ENCODE results near the gene ING2. TPM values are rescaled to one million over a fixed set of nuclear protein-coding genes. Genes with fewer than 3 reads are reported as not detected.
"Not testable (repeated sequence)": the region's sequence is repeated elsewhere in the genome, so short reads cannot be mapped to it uniquely, and the experiment has no call there.

ING2 gene
- total RNA-seq, 4 donors from 2014 or later, result 8.1 to 19.3 (median 16.6) TPM

- TF ChIP-seq POLR2A (IDR thresholded peaks at IDR 0.05) (no peak), CTCF (IDR thresholded peaks at IDR 0.05) (peak; percentile 83 to 86 (median 84))
- Histone ChIP-seq H3K36me3 (no peaks in the 10 kb centered on the region), H3K27me3 (peaks cover 0 to 3% (median 0%) of the 10 kb centered on the region in 4 donors), H3K27ac (no peak overlapping the region), H3K4me3 (no peak overlapping the region), H3K9me3 (no peaks in the 10 kb centered on the region), H3K4me1 (peaks cover 0 to 7% (median 0%) of the 10 kb centered on the region in 3 donors)
- peak; percentile 1 for DNase-seq
- intact Hi-C loops (cut with DNase I), result loop anchor here (10.0 kb wide), 1 partner anchor 133 kb away; no protein-coding TSS in a partner anchor
- WGBS, 2 donors, result 22 to 27% methylated on average over 12 of the region's 12 CpGs
These were observed 32.7 kb upstream of the ING2 start for GRCh38 chr4:183471946-183472708.

GRCh38 chr4:183478123-183478522, 26.7 kb upstream of the ING2 start:
- 39 to 45% methylated on average over 5 of the region's 5 CpGs for WGBS, 2 donors
- Histone ChIP-seq H3K36me3 (no peaks in the 10 kb centered on the region), H3K9me3 (no peaks in the 10 kb centered on the region), H3K4me1 (no peaks in the 10 kb centered on the region), H3K4me3 (no peak overlapping the region), H3K27me3 (peaks cover 0 to 31% (median 0%) of the 10 kb centered on the region in 4 donors), H3K27ac (no peak overlapping the region)
- no peak for TF ChIP-seq CTCF (IDR thresholded peaks at IDR 0.05)
- TF ChIP-seq POLR2A (IDR thresholded peaks at IDR 0.05), result no peak
- intact Hi-C loops (cut with DNase I), result loop anchor here (10.0 kb wide), 1 partner anchor 127 kb away; no protein-coding TSS in a partner anchor
- DNase-seq, result no peak

GRCh38 chr4:183478926-183479325, 25.9 kb upstream of the ING2 start:
- no peak for TF ChIP-seq POLR2A (IDR thresholded peaks at IDR 0.05)
- no peak for TF ChIP-seq CTCF (IDR thresholded peaks at IDR 0.05)
- no peak overlapping the region for H3K27ac ChIP-seq
- no peaks in the 10 kb centered on the region for H3K4me1 ChIP-seq
- no peaks in the 10 kb centered on the region for H3K9me3 ChIP-seq
- DNase-seq, result no peak
- peaks cover 0 to 31% (median 0%) of the 10 kb centered on the region in 4 donors for H3K27me3 ChIP-seq
- H3K36me3 ChIP-seq, result no peaks in the 10 kb centered on the region
- intact Hi-C loops (cut with DNase I), result loop anchor here (10.0 kb wide), 1 partner anchor 126 kb away; no protein-coding TSS in a partner anchor
- 63 to 79% methylated on average over 2 of the region's 2 CpGs for WGBS, 2 donors
- no peak overlapping the region for H3K4me3 ChIP-seq

- 80% methylated on average over 1 of the region's 33 CpGs; no CpG with 5 or more reads in 1 of the 2 donors for WGBS, 2 donors
- peaks cover 0 to 26% (median 0%) of the 10 kb centered on the region in 4 donors for H3K27me3 ChIP-seq
- H3K27ac ChIP-seq; DNase-seq; H3K4me1 ChIP-seq; H3K36me3 ChIP-seq; H3K4me3 ChIP-seq; intact Hi-C loops (cut with DNase I); H3K9me3 ChIP-seq: not testable (repeated sequence)
These were observed 22.3 kb upstream of the ING2 start for GRCh38 chr4:183482515-183483095.

GRCh38 chr4:183483997-183484396, 20.9 kb upstream of the ING2 start:
- TF ChIP-seq CTCF (IDR thresholded peaks at IDR 0.05), result no peak
- no peak for TF ChIP-seq POLR2A (IDR thresholded peaks at IDR 0.05)
- Histone ChIP-seq H3K36me3 (no peaks in the 10 kb centered on the region), H3K27ac (no peak overlapping the region), H3K4me3 (no peak overlapping the region), H3K27me3 (peaks cover 0 to 14% (median 0%) of the 10 kb centered on the region in 4 donors), H3K4me1 (no peaks in the 10 kb centered on the region), H3K9me3 (no peaks in the 10 kb centered on the region)
- no peak for DNase-seq
- WGBS, 2 donors, result 87 to 93% methylated on average over 7 of the region's 7 CpGs
- intact Hi-C loops (cut with DNase I), result no loop called here
